K562 (cell line): Measurements from ENCODE around the gene NIPAL3. TPM values are rescaled to one million over a fixed set of nuclear protein-coding genes. Genes with fewer than 3 reads are reported as not detected.

Experiments used
- ADNP ChIP-seq: fragments of 200-800 bp; sonication (Bioruptor generic); IDR thresholded peaks from 2 replicates; pipeline ENCODE4 v1.6.1; 2016; ENCODE audit warnings: missing genetic modification characterization, missing compliant biosample characterization
- ARNT ChIP-seq, 2 experiments: fragments of 450-650 bp; IDR thresholded peaks; 2 replicates each; pipeline ENCODE4 v1.6.1; 2016; ENCODE audit warnings: mild to moderate bottlenecking in 1 of 2
- ASH1L ChIP-seq: fragments of 450-650 bp; IDR thresholded peaks from 2 replicates; pipeline ENCODE4 v1.6.1; 2018; ENCODE audit warnings: borderline replicate concordance, mild to moderate bottlenecking, low read depth; ENCODE audit not compliant: partially characterized antibody
- CBX1 ChIP-seq: sonication (generic); IDR thresholded peaks from 2 replicates; pipeline ENCODE4 v1.6.1; 2016; ENCODE audit warnings: antibody characterized with exemption, low read depth, mild to moderate bottlenecking
- CHD1 ChIP-seq: fragments of 200-600 bp; sonication (generic); IDR thresholded peaks from one replicate; pipeline ENCODE4 v1.6.1; 2012; ENCODE audit warnings: mild to moderate bottlenecking, moderate library complexity, low read length, inconsistent platforms
- COPS2 ChIP-seq: fragments of 450-650 bp; conservative IDR thresholded peaks from 2 replicates; pipeline ENCODE4 v1.6.1; 2016; ENCODE audit warnings: mild to moderate bottlenecking, moderate library complexity
- CREB1 ChIP-seq, 2 experiments: sonication (generic) in 1 of 2; formaldehyde crosslinking in 1 of 2; IDR thresholded peaks; 2 replicates each; pipeline versions ENCODE4 v1.6.1 to v1.8.0; 2012 to 2022; ENCODE audit warnings: inconsistent platforms in 1 of 2, mild to moderate bottlenecking in 1 of 2, missing genetic modification reagents in 1 of 2, moderate library complexity in 1 of 2
- DPF2 ChIP-seq: fragments of 450-650 bp; IDR thresholded peaks from 2 replicates; pipeline ENCODE4 v1.6.1; 2016
- FOXK2 ChIP-seq, 2 experiments: fragments of 450-650 bp; IDR thresholded peaks in 1 of 2; conservative IDR thresholded peaks in 1 of 2; 2 replicates each; pipeline ENCODE4 v1.6.1; 2016; ENCODE audit warnings: low read depth in 2 of 2, mild to moderate bottlenecking in 1 of 2
- GTF2E2 ChIP-seq: fragments of 200-800 bp; sonication (Bioruptor generic); IDR thresholded peaks from 2 replicates; pipeline ENCODE4 v1.6.1; 2016; ENCODE audit warnings: missing genetic modification characterization, missing compliant biosample characterization
- HMG20B ChIP-seq: fragments of 250-450 bp; sonication (Bioruptor Pico); IDR thresholded peaks from 2 replicates; pipeline ENCODE4 v1.5.0; 2021; ENCODE audit warnings: mild to moderate bottlenecking
- HNRNPK ChIP-seq: fragments of 200-400 bp; formaldehyde crosslinking; IDR thresholded peaks from one replicate; pipeline ENCODE4 v1.6.1; 2018; ENCODE audit warnings: mild to moderate bottlenecking, low read depth, low read length; ENCODE audit not compliant: poor library complexity, severe bottlenecking
- IRF2 ChIP-seq: sonication (generic); formaldehyde crosslinking; IDR thresholded peaks from 2 replicates; pipeline ENCODE4 v1.8.1; 2022; ENCODE audit warnings: mild to moderate bottlenecking, missing genetic modification reagents
- MED1 ChIP-seq: sonication (generic); formaldehyde crosslinking; IDR thresholded peaks from 2 replicates; pipeline ENCODE4 v1.8.1; 2023; ENCODE audit warnings: missing genetic modification reagents, borderline replicate concordance
- SAFB ChIP-seq: fragments of 200-400 bp; formaldehyde crosslinking; IDR thresholded peaks from 2 replicates; pipeline ENCODE4 v1.6.1; 2017; ENCODE audit warnings: low read depth, low read length, borderline replicate concordance
- SMAD2 ChIP-seq: fragments of 150-350 bp; IDR thresholded peaks from 2 replicates; pipeline ENCODE4 v1.6.1; 2014; ENCODE audit warnings: low read depth, mild to moderate bottlenecking, low read length
- SP2 ChIP-seq: IDR thresholded peaks from 2 replicates; pipeline ENCODE4 v1.6.1; 2011; ENCODE audit warnings: mild to moderate bottlenecking, low read depth, low read length, moderate library complexity; ENCODE audit not compliant: poor library complexity, severe bottlenecking; ENCODE audit errors: extremely low read depth
- TAL1 ChIP-seq: fragments of 450-650 bp; IDR thresholded peaks from 2 replicates; pipeline ENCODE4 v1.6.1; 2016; ENCODE audit warnings: mild to moderate bottlenecking
- THRAP3 ChIP-seq: fragments of 450-650 bp; IDR thresholded peaks from 2 replicates; pipeline ENCODE4 v1.6.1; 2016; ENCODE audit warnings: mild to moderate bottlenecking, inconsistent platforms, borderline replicate concordance
- TSC22D4 ChIP-seq: fragments of 450-650 bp; IDR thresholded peaks from 2 replicates; pipeline ENCODE4 v1.6.1; 2016; ENCODE audit warnings: missing genetic modification characterization, missing biosample characterization, control low read depth
- ZFX ChIP-seq: sonication (generic); formaldehyde crosslinking; IDR thresholded peaks from 2 replicates; pipeline ENCODE4 v1.8.0; 2022; ENCODE audit warnings: mild to moderate bottlenecking, missing genetic modification reagents, moderate library complexity
- ZNF695 ChIP-seq: fragments of 450-650 bp; formaldehyde crosslinking; IDR thresholded peaks from 2 replicates; pipeline ENCODE4 v1.4.0; 2020; ENCODE audit warnings: mild to moderate bottlenecking, moderate library complexity
- polyA plus RNA-seq, 8 experiments: library from polyadenylated mRNA; depleted of rRNA in 4 of 8; stranded (reverse) in 5 of 8; unstranded in 3 of 8; fragments of >200 nt; fragmentation: Nextera tagmentation in 2 of 8; fragmentation: Illumina TruSeq in 1 of 8; extraction: Ambion mirVana in 2 of 8; extraction: Trizol in 1 of 8; gene quantifications; 2 replicates each; pipeline versions ENCODE4 v1.2.1 to v1.2.3, GENCODE V29; 2011 to 2014; ENCODE audit warnings: inconsistent platforms in 1 of 8, missing spikeins in 1 of 8
- total RNA-seq, 7 experiments: library from RNA; depleted of rRNA in 6 of 7; stranded (reverse); fragments of >200 nt in 6 of 7; fragmentation: Illumina TruSeq in 2 of 7; extraction: Trizol in 2 of 7; gene quantifications; 2 replicates each; pipeline versions ENCODE4 v1.2.1 to v1.2.3, GENCODE V29; 2011 to 2021; ENCODE audit warnings: low replicate concordance in 1 of 7
- TF ChIP-seq, protein P1 (sequence below): sonication (generic); formaldehyde crosslinking; IDR thresholded peaks from 2 replicates; pipeline ENCODE4 v1.9.0; 2022; ENCODE audit warnings: mild to moderate bottlenecking, missing genetic modification reagents
- TF ChIP-seq, protein P2 (sequence below): fragments of 450-650 bp; formaldehyde crosslinking; IDR thresholded peaks from 2 replicates; pipeline ENCODE4 v1.4.0; 2022; ENCODE audit warnings: missing genetic modification characterization
- TF ChIP-seq, protein P3 (sequence below): fragments of 200-800 bp; sonication (Bioruptor generic); IDR thresholded peaks from 2 replicates; pipeline ENCODE4 v1.6.1; 2017; ENCODE audit warnings: missing genetic modification characterization, missing compliant biosample characterization
- TF ChIP-seq, protein P4 (sequence below), 2 experiments: fragments of 450-650 bp in 1 of 2; sonication (generic) in 1 of 2; formaldehyde crosslinking in 1 of 2; IDR thresholded peaks in 1 of 2; conservative IDR thresholded peaks in 1 of 2; 2 replicates each; pipeline versions ENCODE4 v1.6.1 to v1.8.1; 2016 to 2023; ENCODE audit warnings: mild to moderate bottlenecking in 2 of 2, moderate library complexity in 2 of 2, inconsistent platforms in 1 of 2, missing genetic modification reagents in 1 of 2

Gene NIPAL3
- total and polyA plus RNA-seq, 9 of the 15 experiments (the other 6 are each of a cell fraction or from before 2014, with no cell fraction given) = 10.5 to 26.3 (median 16.0) TPM

DNA sequence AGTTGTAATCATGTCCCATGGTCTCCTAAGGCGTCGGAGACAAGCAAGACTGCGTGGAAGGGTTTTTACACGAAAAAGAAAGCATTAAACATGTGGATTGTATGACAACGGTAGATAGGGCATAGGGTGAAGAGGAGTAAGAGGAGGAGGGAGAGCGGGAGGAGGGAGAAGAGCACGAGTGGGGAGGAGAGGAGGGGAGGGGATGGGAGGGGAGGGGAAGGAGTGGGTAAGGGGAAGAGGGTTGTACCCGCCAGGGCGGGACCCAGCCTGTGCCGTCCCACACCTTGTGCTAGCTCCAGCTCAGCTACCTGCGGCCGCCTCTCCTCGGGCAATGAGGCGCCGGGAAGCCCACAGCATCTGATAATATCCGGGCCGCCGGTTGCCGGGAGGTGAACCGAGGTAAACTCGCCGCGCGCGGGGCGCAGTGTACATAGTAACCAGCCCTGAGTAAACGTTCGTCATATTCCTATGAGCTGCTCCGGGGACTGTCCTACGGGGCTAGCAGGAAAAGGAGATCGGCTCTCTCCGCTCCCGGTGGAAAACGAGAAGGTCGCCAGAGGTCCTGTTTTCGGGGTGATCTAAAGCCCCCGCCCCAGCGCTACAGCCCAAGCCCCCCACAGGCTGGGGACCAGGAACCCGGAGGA, 86.6 kb downstream of the NIPAL3 start (continued):
- TF ChIP-seq CREB1 (IDR thresholded peaks at IDR 0.05) (no peak), CREB1 (CRISPR knock-in tag; IDR thresholded peaks at IDR 0.05) (no peak), TSC22D4 (no peak), TAL1 (no peak), HMG20B (CRISPR knock-in tag) (no peak), DPF2 (peak; percentile 64; the same call in 1 of the 2 replicates), SAFB (no peak), ZNF695 (no peak), SMAD2 (no peak), ASH1L (no peak), SP2 (no peak), IRF2 (CRISPR knock-in tag) (no peak), HNRNPK (no peak), GTF2E2 (peak; percentile 57; the same call in 1 of the 2 replicates), ARNT (IDR thresholded peaks at IDR 0.05) (no peak; a peak in 1 of 4 replicates), THRAP3 (no peak), MED1 (CRISPR knock-in tag) (no peak), ZFX (CRISPR knock-in tag) (no peak), COPS2 (no peak), CBX1 (no peak), ADNP (tag) (no peak), FOXK2 (conservative IDR thresholded peaks at IDR 0.05 in 1 of 2, IDR thresholded peaks at IDR 0.05 in 1 of 2; ENCODE audit: low read depth in 2 of 2) (no peak), CHD1 (no peak)
- TF ChIP-seq, protein P1, sequence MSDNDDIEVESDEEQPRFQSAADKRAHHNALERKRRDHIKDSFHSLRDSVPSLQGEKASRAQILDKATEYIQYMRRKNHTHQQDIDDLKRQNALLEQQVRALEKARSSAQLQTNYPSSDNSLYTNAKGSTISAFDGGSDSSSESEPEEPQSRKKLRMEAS = no peak
- TF ChIP-seq, protein P2, sequence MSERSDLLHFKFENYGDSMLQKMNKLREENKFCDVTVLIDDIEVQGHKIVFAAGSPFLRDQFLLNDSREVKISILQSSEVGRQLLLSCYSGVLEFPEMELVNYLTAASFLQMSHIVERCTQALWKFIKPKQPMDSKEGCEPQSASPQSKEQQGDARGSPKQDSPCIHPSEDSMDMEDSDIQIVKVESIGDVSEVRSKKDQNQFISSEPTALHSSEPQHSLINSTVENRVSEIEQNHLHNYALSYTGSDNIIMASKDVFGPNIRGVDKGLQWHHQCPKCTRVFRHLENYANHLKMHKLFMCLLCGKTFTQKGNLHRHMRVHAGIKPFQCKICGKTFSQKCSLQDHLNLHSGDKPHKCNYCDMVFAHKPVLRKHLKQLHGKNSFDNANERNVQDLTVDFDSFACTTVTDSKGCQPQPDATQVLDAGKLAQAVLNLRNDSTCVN = no peak
- TF ChIP-seq, protein P3, sequence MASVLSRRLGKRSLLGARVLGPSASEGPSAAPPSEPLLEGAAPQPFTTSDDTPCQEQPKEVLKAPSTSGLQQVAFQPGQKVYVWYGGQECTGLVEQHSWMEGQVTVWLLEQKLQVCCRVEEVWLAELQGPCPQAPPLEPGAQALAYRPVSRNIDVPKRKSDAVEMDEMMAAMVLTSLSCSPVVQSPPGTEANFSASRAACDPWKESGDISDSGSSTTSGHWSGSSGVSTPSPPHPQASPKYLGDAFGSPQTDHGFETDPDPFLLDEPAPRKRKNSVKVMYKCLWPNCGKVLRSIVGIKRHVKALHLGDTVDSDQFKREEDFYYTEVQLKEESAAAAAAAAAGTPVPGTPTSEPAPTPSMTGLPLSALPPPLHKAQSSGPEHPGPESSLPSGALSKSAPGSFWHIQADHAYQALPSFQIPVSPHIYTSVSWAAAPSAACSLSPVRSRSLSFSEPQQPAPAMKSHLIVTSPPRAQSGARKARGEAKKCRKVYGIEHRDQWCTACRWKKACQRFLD = no peak
- TF ChIP-seq, protein P4, sequence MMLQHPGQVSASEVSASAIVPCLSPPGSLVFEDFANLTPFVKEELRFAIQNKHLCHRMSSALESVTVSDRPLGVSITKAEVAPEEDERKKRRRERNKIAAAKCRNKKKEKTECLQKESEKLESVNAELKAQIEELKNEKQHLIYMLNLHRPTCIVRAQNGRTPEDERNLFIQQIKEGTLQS (IDR thresholded peaks at IDR 0.05) = no peak
- TF ChIP-seq, protein P4 (CRISPR knock-in tag; conservative IDR thresholded peaks at IDR 0.05) = no peak
